Gastroesophageal sphincter (tissue), 3 donors: Measurements from ENCODE around the gene CFAP58.

Experiments used
- CTCF ChIP-seq, 4 experiments: fragments of 200-600 bp in 2 of 4; fragments of 450-650 bp in 2 of 4; sonication (generic) in 1 of 4; IDR thresholded peaks; one replicate each; pipeline ENCODE4 v1.5.1; 2017 to 2019; ENCODE audit warnings: antibody characterized with exemption in 4 of 4, mild to moderate bottlenecking in 2 of 4, moderate library complexity in 2 of 4
- EP300 ChIP-seq: sonication (generic); formaldehyde crosslinking; IDR thresholded peaks from one replicate; pipeline ENCODE4 v1.6.1; 2017; ENCODE audit warnings: antibody characterized with exemption, mild to moderate bottlenecking
- POLR2A ChIP-seq, 2 donors: fragments of 450-650 bp; IDR thresholded peaks; one replicate each; pipeline ENCODE4 v1.6.1; 2017; ENCODE audit warnings: antibody characterized with exemption in 2 of 2, mild to moderate bottlenecking in 2 of 2, moderate library complexity in 1 of 2

DNA sequence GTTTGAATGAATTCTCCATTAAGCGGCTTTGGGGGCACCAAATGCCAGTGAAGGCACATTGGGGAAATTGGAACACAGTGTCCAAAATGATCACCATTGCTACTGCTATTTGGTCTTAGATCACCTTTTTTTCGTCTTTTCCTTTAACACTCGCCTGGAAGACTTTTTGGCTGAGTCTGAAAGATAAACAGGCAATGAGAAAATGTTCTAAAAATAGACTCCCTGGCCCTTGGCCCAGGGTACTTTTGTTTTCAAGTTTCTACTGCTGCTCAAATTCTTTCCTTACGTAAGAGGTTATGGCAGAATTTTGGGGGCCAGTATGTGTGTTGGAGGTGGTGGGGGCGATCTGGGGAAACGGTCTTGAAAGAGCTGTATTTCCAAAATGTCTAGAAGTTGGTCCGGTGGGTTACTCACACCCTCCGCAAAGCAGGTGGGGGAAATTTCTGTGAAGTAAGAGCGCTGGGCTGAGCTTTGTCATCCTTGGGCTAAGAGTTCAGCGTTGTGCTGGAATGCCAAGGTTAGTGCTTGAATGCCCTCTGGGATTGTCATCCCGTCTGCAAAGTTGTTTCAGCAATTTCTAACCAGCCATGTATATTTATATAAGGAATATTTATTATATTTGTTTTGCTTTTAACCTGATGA, 14.0 kb upstream of the CFAP58 start:
- TF ChIP-seq EP300 (no peak), CTCF (IDR thresholded peaks at IDR 0.05) (no peak), POLR2A (IDR thresholded peaks at IDR 0.05) (no peak)
